Measurements from ENCODE around the gene SOX4. TPM values are rescaled to one million over a fixed set of nuclear protein-coding genes. Genes with fewer than 3 reads are reported as not detected.

SOX4 gene
- 86.7 and 91.0 TPM in 2 replicates for total RNA-seq

DNA sequence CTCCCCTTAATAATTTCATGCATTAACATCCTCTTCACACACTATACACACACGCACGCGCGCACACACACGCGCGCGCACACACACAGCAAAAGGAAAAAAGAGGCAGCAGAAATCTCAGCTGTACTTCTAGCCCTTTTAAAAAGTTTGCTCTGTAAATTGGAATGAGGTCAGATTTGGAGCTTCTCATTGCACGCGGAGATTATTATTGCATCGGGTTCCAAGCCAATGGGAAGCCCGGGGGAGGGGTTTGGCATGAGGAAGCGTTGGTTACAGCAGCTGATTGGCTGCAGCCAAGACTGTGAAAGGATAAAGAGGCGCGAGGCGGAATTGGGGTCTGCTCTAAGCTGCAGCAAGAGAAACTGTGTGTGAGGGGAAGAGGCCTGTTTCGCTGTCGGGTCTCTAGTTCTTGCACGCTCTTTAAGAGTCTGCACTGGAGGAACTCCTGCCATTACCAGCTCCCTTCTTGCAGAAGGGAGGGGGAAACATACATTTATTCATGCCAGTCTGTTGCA, at the start of gene SOX4:
TSS of gene SOX4 (plus strand) at position 340 of the 515 bp plus-strand sequence. CDS start 784 bp downstream, outside the sequence.

Small RNA genes within 50 kb of the gene (small RNA-seq; reads per million reads assigned to genes)
- gene BOLA2P3: not detected
